Measurements from ENCODE around the gene RBM19.

RBM19 gene

GRCh38 chr12:113853491-113853890, 112.6 kb downstream of the RBM19 start:
- no peak for DNase-seq (ENCODE audit: extremely low read depth, insufficient read length)
- TF ChIP-seq CTCF (IDR thresholded peaks at IDR 0.05; ENCODE audit: insufficient read depth, low read length, poor library complexity, severe bottlenecking): no peak
- H3K36me3 ChIP-seq (ENCODE audit: control insufficient read depth, insufficient read depth, low read length): peaks cover 15% of the 10 kb centered on the region
- H3K4me3 ChIP-seq (replicated peaks; ENCODE audit: low read depth, low read length): no peak overlapping the region
- H3K27me3 ChIP-seq (replicated peaks; ENCODE audit: control insufficient read depth, insufficient read depth, low read length): no peaks in the 10 kb centered on the region

- Histone ChIP-seq H3K27me3 (replicated peaks; ENCODE audit: control insufficient read depth, insufficient read depth, low read length) (no peaks in the 10 kb centered on the region), H3K4me3 (replicated peaks; ENCODE audit: low read depth, low read length) (no peak overlapping the region), H3K36me3 (ENCODE audit: control insufficient read depth, insufficient read depth, low read length) (peaks cover 15% of the 10 kb centered on the region)
- no peak for TF ChIP-seq CTCF (IDR thresholded peaks at IDR 0.05; ENCODE audit: insufficient read depth, low read length, poor library complexity, severe bottlenecking)
- no peak for DNase-seq (ENCODE audit: extremely low read depth, insufficient read length)
Measured at GRCh38 chr12:113852695-113853490, 113.2 kb downstream of the RBM19 start.

GRCh38 chr12:113852264-113852663, 113.9 kb downstream of the RBM19 start:
- Histone ChIP-seq H3K27me3 (replicated peaks; ENCODE audit: control insufficient read depth, insufficient read depth, low read length) (no peaks in the 10 kb centered on the region), H3K4me3 (replicated peaks; ENCODE audit: low read depth, low read length) (no peak overlapping the region), H3K36me3 (ENCODE audit: control insufficient read depth, insufficient read depth, low read length) (peaks cover 11% of the 10 kb centered on the region)
- TF ChIP-seq CTCF (IDR thresholded peaks at IDR 0.05; ENCODE audit: insufficient read depth, low read length, poor library complexity, severe bottlenecking): no peak
- no peak for DNase-seq (ENCODE audit: extremely low read depth, insufficient read length)

- Histone ChIP-seq H3K4me3 (replicated peaks; ENCODE audit: low read depth, low read length) (no peak overlapping the region), H3K27me3 (replicated peaks; ENCODE audit: control insufficient read depth, insufficient read depth, low read length) (no peaks in the 10 kb centered on the region), H3K36me3 (ENCODE audit: control insufficient read depth, insufficient read depth, low read length) (peaks cover 4% of the 10 kb centered on the region)
- no peak for DNase-seq (ENCODE audit: extremely low read depth, insufficient read length)
- no peak for TF ChIP-seq CTCF (IDR thresholded peaks at IDR 0.05; ENCODE audit: insufficient read depth, low read length, poor library complexity, severe bottlenecking)
Measured at GRCh38 chr12:113850309-113851056, 115.6 kb downstream of the RBM19 start.

- DNase-seq (ENCODE audit: extremely low read depth, insufficient read length): no peak
- Histone ChIP-seq H3K27me3 (replicated peaks; ENCODE audit: control insufficient read depth, insufficient read depth, low read length) (no peaks in the 10 kb centered on the region), H3K36me3 (ENCODE audit: control insufficient read depth, insufficient read depth, low read length) (peaks cover 10% of the 10 kb centered on the region), H3K4me3 (replicated peaks; ENCODE audit: low read depth, low read length) (no peak overlapping the region)
- no peak for TF ChIP-seq CTCF (IDR thresholded peaks at IDR 0.05; ENCODE audit: insufficient read depth, low read length, poor library complexity, severe bottlenecking)
Measured at GRCh38 chr12:113847856-113848255, 118.3 kb downstream of the RBM19 start.

All from GM06990 (cell line).